Dermis microvascular lymphatic vessel endothelial cell (primary cell): ENCODE results near the gene HPS3. TPM values are rescaled to one million over a fixed set of nuclear protein-coding genes. Genes with fewer than 3 reads are reported as not detected.
A peak's percentile ranks its signal among the peaks of the same experiment; 100 is the strongest.
"Not testable (repeated sequence)": the region's sequence is repeated elsewhere in the genome, so short reads cannot be mapped to it uniquely, and the experiment has no call there.

Experiments
- DNase-seq, 2 donors: peaks; one replicate each; pipeline versions ENCODE4 v3.0.0 to v3.0.0-alpha.2; 2010; ENCODE audit warnings: low read depth in 2 of 2
- total RNA-seq: library from RNA; depleted of rRNA; stranded (reverse); fragments of >200 nt; gene quantifications from 2 replicates; pipeline ENCODE4 v1.2.1, GENCODE V29; 2014

HPS3 gene
- total RNA-seq, 1 donor from 2014 or later = 12.1 TPM

DNA sequence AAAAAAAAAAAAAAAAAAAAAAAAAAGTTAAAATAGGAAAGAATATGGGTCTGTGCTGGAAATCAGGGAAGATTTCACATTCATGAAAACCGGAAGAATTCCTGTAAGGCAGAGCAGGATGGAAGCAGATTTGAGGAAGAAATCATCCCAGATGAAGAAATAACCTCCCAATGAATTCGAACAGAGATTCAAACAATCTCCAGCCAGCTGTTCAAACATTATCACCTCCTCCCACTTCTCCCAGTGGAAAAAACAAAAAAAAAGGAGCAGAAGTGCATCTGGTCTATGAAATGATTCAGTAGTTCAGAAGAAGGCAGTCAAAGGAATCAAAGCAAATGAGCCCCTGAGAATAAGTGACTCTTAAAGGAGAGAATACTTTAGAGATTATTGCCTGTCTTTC lies 59.1 kb downstream of the HPS3 start:
- no peak for DNase-seq

GRCh38 chr3:149195221-149195620 lies 65.8 kb downstream of the HPS3 start:
- DNase-seq = no peak

GRCh38 chr3:149196805-149197592 lies 67.6 kb downstream of the HPS3 start:
- DNase-seq = not testable (repeated sequence)

DNA sequence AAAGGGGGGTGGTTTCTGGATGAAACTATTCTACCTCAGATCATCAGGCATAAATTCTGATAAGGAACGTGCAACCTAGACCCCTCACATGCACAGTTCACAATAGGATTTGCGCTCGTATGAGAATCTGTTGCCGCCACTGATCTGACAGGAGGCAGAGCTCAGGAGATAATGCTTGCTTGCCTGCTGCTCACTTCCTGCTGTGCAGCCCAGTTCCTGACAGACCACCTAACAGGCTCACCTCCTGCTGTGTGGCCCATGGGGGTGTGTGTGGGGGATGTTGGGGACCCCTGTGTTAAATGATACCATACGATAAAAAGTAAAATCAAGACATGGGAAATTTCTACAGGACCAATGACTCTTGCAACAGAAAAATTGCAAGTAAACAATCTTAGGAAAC lies 68.2 kb downstream of the HPS3 start:
- peak in 1 of 2 donors; percentile 9 for DNase-seq

DNA sequence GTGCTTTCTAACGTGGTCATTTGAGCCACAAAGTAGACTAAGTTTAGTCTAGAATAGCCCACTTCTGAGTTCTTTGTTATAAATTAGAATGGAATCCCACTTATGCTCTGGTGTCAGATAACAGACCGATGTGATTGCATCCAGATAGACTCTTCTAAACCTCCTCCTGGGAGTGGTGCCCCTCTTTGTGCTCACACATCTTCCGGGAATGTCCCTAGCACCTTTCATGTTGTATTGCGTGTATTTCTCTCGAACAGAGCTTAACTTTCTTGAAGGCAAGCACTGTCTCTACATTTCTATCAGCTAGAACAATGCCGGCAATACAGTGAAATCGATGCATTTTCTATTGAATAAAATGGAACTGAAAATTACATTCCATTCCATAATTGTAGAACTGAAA lies 69.2 kb downstream of the HPS3 start:
- DNase-seq = no peak

DNA sequence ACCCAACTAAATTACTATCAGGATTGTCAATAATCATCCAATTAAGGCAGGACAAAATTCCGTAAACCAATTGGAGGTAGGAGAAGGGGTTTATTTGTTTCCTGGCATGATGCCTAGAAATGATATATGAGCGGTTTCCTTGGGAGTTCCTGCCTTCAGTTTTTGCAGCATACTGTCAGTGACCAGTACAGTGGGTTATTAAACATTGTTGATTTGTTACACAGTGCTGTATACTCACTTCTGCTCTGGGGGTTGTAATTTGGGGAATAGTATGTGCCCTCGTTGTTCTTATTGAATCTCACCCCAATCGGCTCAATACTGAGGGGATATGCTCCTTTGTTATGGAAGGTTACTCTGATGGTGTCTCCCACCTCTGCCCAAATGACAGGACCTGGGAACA lies 70.0 kb downstream of the HPS3 start:
- DNase-seq = peak; percentile 36 to 78

DNA sequence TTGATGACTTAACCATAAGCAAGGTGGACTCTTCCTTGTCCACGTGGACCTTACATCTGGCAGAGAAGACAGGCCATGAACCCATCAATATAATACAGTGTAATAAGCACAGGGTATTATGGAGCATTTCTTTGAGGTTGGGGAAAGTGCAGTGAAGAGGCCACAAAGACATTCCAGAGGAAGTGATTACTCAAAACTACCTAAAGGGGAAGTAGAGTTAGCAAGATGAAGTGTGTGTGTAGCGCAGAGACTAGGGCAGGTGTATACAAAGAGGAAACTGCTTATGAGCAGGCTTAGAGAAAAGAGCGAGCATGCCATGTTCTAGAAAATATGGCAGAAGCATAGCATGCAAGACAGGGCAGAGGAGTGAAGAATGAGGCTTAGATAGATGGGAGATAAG lies 74.3 kb downstream of the HPS3 start:
- no peak for DNase-seq

GRCh38 chr3:149204390-149204991 lies 75.1 kb downstream of the HPS3 start:
- DNase-seq = no peak

- no peak for DNase-seq
Measured at GRCh38 chr3:149207475-149207874, 78.0 kb downstream of the HPS3 start.

GRCh38 chr3:149209431-149209830 lies 80.0 kb downstream of the HPS3 start:
- no peak for DNase-seq

DNA sequence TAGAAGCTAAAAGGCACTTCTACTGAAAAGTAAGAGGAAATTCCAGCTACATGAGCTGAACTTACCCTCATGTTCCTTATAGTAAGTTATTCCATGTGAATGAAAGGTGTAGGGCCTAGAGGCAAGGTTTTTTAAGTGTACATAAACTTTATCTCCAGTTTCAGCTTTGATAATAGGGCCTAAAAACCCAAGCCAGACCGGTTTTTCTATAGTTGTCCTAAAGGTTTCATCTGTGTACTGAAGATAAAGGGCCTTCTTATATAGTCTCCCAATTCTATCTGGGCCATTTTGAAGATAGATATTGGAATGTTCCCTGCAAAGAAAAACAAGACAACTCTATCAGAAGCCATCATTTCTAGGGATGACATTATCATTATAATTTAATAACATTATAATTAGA lies 82.9 kb downstream of the HPS3 start:
- DNase-seq = no peak

GRCh38 chr3:149214702-149215101 lies 85.3 kb downstream of the HPS3 start:
- DNase-seq = no peak

GRCh38 chr3:149215515-149215914 lies 86.1 kb downstream of the HPS3 start:
- no peak for DNase-seq

DNA sequence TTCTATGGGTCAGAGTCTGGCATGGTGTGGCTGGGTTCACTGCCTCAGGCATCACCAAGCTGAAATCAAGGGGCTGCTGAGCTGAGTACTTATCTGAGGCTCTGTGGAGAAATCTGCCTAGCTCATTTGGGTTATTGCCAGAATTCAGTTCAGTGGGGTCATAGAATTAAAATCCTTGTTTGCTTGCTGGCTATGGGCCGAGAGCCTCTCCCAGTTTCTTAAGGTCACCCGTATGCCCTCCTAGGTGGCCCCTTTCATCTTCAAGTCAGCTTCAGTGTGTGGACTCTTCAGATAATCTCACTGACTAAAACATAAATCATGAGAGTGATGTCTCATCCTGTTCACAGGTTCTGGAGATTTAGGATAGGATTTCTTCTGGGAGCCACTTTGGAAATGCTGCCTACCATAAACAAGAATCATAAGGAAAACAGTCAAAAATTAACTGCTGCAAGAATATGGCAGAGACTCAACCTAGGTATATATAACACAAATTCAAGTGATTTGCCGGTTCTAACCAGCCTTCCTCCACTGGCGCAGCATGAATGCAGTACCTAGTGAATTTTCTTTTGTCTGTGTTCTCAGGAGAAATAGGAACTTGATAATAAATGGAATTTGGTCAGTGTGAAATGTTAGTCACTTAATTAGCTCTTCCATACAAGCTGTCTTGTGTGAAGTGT lies 86.9 kb downstream of the HPS3 start:
- no peak for DNase-seq

DNA sequence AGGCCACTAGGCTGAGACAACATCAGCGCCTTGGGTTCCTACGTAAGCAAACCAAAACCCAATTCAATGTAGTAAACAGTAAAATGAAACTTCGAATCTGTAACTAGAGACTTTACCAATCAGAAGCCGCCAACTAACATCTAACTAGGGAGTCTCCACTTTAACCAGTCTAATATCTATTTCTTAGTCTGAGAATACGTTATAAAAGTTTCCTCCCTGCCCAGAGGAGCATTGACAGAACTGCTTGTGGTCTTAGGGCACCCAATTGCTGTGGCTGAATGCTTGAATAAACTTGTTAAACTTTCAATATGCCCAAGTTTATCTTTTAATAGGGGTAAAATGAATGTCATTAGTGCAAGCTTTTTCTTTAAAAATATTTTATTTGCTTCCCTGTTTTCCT lies 87.9 kb downstream of the HPS3 start:
- no peak for DNase-seq

GRCh38 chr3:149219380-149220121 lies 90.1 kb downstream of the HPS3 start:
- DNase-seq = not testable (repeated sequence)

DNA sequence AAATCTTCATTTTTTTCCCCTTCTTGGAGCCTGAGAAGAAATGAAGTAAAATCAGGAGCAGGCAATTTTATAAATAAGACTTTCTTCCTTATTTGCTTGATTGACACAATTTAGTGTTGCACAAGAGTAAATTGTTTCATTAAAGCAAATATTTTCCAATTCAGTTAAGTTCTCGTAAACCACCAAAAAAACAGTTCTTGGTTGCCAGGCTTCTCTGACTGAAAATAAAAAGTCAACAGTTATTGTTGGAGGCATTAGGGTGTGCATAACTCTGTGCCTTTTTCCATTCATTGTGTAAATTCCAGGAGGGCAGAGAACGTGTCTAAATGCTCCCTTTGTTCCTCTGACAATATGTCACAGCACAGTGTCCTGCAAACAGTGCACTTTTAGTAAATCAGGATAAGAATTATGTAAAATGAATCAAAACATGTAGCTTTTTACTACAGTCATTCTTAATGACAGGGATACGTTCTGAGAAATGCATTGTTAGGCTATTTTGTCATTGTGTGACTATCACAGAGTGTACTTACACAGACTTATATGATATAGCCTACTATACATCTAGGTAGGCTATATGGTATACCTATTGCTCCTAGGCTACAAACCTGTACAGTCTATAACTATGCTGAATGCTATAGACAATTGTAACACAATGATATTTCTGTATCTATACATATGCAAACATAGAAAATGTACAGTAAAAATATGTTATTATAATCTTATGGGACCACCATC lies 92.5 kb downstream of the HPS3 start, which contains the start of gene CP:
TSS of gene CP (minus strand) at position 47 of the 735 bp plus-strand sequence. CDS start at position 10, 37 bp downstream.
- peak; percentile 32 to 83 for DNase-seq
